ENCODE data around the gene E2F7. TPM values are rescaled to one million over a fixed set of nuclear protein-coding genes. Genes with fewer than 3 reads are reported as not detected.

Gene E2F7
- total RNA-seq, 4 donors from 2014 or later, result not detected

DNA sequence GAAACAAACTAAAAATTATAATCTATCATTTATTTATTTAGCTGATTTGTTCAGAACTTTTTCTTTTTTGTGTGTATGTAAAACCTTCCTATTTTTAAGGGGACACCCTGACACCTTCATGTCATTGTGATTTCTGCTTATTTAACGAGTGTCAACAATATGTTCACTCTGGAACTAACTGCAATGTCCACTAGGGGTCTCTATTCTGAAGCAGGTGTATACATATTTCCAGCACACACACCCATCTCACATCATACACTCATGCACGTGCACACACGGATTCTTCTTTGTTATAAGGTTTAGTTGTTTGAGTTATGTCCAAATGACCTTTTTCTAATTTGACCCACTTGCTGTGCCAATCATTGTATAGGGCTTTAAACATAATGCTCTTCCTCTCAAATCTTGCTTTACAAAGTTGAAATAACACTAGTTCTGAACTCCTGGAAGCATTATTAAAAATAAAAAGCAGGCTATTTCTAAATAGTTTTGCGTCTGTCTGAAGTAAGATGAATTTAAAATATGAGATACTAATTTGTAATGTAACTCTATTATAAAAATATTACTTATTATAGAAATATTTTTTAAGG is 15.5 kb downstream of the E2F7 start:
- Histone ChIP-seq H3K9me3 (no peaks in the 10 kb centered on the region), H3K4me3 (no peak overlapping the region), H3K27me3 (no peaks in the 10 kb centered on the region), H3K4me1 (no peaks in the 10 kb centered on the region), H3K36me3 (no peaks in the 10 kb centered on the region), H3K27ac (no peak overlapping the region)
- TF ChIP-seq POLR2A (IDR thresholded peaks at IDR 0.05), result no peak
- TF ChIP-seq, protein P1, sequence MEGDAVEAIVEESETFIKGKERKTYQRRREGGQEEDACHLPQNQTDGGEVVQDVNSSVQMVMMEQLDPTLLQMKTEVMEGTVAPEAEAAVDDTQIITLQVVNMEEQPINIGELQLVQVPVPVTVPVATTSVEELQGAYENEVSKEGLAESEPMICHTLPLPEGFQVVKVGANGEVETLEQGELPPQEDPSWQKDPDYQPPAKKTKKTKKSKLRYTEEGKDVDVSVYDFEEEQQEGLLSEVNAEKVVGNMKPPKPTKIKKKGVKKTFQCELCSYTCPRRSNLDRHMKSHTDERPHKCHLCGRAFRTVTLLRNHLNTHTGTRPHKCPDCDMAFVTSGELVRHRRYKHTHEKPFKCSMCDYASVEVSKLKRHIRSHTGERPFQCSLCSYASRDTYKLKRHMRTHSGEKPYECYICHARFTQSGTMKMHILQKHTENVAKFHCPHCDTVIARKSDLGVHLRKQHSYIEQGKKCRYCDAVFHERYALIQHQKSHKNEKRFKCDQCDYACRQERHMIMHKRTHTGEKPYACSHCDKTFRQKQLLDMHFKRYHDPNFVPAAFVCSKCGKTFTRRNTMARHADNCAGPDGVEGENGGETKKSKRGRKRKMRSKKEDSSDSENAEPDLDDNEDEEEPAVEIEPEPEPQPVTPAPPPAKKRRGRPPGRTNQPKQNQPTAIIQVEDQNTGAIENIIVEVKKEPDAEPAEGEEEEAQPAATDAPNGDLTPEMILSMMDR (IDR thresholded peaks at IDR 0.05 in 4 of 5, conservative IDR thresholded peaks at IDR 0.05 in 1 of 5), result peak in 4 of 5 experiments; percentile 21 to 61 (median 47)
- no peak for DNase-seq
- intact Hi-C loops (cut with DNase I; ENCODE audit: low total_unique reads) (no loop called here), in situ Hi-C loops (cut with MboI; ENCODE audit: low sequenced_read_pairs in 4 of 4) (no loop called here)
- ATAC-seq, result peak; percentile 62 to 72

DNA sequence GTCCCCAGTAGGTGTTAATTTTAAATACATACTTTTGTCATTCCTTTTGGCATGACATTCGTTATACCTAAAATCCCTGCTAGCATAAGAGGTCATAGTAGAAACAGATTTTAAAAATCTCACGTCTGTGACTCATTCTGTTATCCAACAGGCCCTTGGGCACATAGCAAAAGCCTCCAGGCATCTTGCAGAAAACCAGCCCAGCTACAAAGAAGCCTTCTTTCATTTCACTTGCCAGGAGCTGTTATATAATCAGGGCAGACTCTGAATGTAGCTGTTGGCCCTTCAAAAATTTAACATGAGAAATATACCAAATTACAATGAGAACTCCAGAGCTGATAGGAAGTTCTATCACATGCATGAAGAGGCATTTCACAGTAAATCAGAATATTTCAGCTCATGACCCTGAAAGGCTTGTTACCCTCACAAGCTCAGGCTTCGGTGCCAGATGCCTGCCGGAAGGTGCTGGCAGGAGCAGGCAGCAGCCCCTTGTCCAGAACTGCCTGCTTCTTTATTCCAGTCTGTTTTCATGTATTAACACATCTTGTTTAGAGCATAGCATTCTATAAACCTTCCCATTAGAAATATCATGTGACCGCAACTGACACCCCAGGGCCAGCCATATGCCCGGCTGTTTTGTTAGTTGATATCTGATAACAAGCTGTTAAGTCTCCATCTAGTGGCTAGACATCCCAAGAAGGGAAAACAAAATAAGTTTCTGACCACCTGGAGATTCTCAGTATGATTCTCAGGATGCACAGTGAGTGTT is 17.8 kb downstream of the E2F7 start:
- Histone ChIP-seq H3K36me3 (no peaks in the 10 kb centered on the region), H3K27ac (no peak overlapping the region), H3K27me3 (no peaks in the 10 kb centered on the region), H3K9me3 (no peaks in the 10 kb centered on the region), H3K4me3 (no peak overlapping the region), H3K4me1 (no peaks in the 10 kb centered on the region)
- in situ Hi-C loops (cut with MboI; ENCODE audit: low sequenced_read_pairs in 4 of 4), result no loop called here
- no peak for DNase-seq
- intact Hi-C loops (cut with DNase I; ENCODE audit: low total_unique reads), result no loop called here
- TF ChIP-seq, protein P1 (IDR thresholded peaks at IDR 0.05 in 4 of 5, conservative IDR thresholded peaks at IDR 0.05 in 1 of 5), result no peak
- no peak for TF ChIP-seq POLR2A (IDR thresholded peaks at IDR 0.05)
- ATAC-seq, result no peak

DNA sequence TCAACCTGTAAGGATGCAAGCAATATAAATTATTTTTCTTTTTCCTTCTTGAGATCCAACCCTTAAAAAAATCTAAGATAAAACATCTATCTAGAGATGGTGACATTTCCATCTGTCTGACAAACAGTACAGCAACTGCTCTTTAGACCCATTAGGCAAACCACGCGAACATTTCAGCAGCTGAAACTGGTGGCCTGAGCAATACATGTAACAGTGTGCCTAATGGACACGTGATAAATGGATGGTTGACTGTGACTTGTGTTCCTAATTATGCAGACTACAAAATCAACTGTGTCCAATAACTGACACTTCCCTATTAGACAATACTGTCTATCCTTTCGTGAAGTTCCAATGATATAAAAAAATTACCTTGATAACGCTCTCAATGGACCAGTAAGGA is 18.9 kb downstream of the E2F7 start:
- no peaks in the 10 kb centered on the region for H3K4me1 ChIP-seq
- DNase-seq, result no peak
- H3K27me3 ChIP-seq, result no peaks in the 10 kb centered on the region
- in situ Hi-C loops (cut with MboI; ENCODE audit: low sequenced_read_pairs in 4 of 4), result no loop called here
- no peaks in the 10 kb centered on the region for H3K9me3 ChIP-seq
- no peak for TF ChIP-seq POLR2A (IDR thresholded peaks at IDR 0.05)
- TF ChIP-seq, protein P1 (IDR thresholded peaks at IDR 0.05 in 4 of 5, conservative IDR thresholded peaks at IDR 0.05 in 1 of 5), result no peak
- no peak for ATAC-seq
- intact Hi-C loops (cut with DNase I; ENCODE audit: low total_unique reads), result no loop called here
- H3K4me3 ChIP-seq, result no peak overlapping the region
- no peak overlapping the region for H3K27ac ChIP-seq
- H3K36me3 ChIP-seq, result no peaks in the 10 kb centered on the region

DNA sequence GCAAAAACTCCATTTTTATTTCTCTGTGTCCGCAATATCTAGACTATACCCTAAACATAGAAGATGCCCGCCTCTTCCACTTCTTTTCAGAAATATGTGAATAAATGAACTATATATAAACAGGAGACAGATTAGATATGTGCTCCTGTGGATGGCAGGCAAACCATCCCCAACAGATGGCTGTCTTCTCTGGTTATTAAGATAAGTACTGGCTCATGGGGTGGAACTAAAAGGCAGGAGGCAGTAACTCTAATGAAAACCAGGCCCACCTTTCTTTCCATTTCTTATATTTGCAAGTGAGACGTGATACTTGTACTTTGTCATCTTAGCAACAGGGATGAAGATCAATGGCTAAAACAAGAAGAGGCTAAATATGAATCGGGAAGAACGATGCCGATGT is 20.2 kb downstream of the E2F7 start:
- DNase-seq (no peak), ATAC-seq (no peak)
- intact Hi-C loops (cut with DNase I; ENCODE audit: low total_unique reads), result no loop called here
- in situ Hi-C loops (cut with MboI; ENCODE audit: low sequenced_read_pairs in 4 of 4), result no loop called here
- H3K27me3 ChIP-seq, result no peaks in the 10 kb centered on the region
- H3K27ac ChIP-seq, result no peak overlapping the region
- no peaks in the 10 kb centered on the region for H3K4me1 ChIP-seq
- H3K9me3 ChIP-seq, result no peaks in the 10 kb centered on the region
- no peak overlapping the region for H3K4me3 ChIP-seq
- H3K36me3 ChIP-seq, result no peaks in the 10 kb centered on the region
- TF ChIP-seq, protein P1 (IDR thresholded peaks at IDR 0.05 in 4 of 5, conservative IDR thresholded peaks at IDR 0.05 in 1 of 5), result no peak
- TF ChIP-seq POLR2A (IDR thresholded peaks at IDR 0.05), result no peak

All from gastrocnemius medialis (tissue), 4 donors.